Measurements from ENCODE around the gene LHFPL3. TPM values are rescaled to one million over a fixed set of nuclear protein-coding genes. Genes with fewer than 3 reads are reported as not detected.

Gene LHFPL3
- total and polyA plus RNA-seq, 2 experiments from 2014 or later, result 0.24 TPM; not detected in 1

GRCh38 chr7:104883718-104884452 is 555.5 kb downstream of the LHFPL3 start:
- Mint-ChIP-seq H3K36me3 (ENCODE audit: low read depth) (peaks cover 4% of the 10 kb centered on the region; the same call in 1 of the 3 replicates), H3K9me3 (peaks cover 8% of the 10 kb centered on the region), H3K27me3 (ENCODE audit: insufficient read depth, low read depth, poor library complexity) (peaks cover 2% of the 10 kb centered on the region), H3K4me3 (no peak overlapping the region), H3K4me1 (peaks cover 7% of the 10 kb centered on the region; the same call in 2 of the 3 replicates), H3K27ac (peak overlapping the region; percentile 58)
- H3K79me2 ChIP-seq (replicated peaks; ENCODE audit: insufficient read depth), result no peaks in the 10 kb centered on the region
- H4K20me1 ChIP-seq (replicated peaks; ENCODE audit: insufficient read depth), result no peaks in the 10 kb centered on the region
- peak; percentile 100 for ATAC-seq
- no peak overlapping the region for H3K27ac ChIP-seq (ENCODE audit: low read depth)
- no peaks in the 10 kb centered on the region for H3K4me1 ChIP-seq (ENCODE audit: insufficient read depth)
- H3K4me2 ChIP-seq, result peak overlapping the region; percentile 13; the same call in 1 of the 2 replicates
- H2AFZ ChIP-seq, result peak overlapping the region; percentile 90
- H3K27me3 ChIP-seq (ENCODE audit: insufficient read depth), result no peaks in the 10 kb centered on the region
- H3K9me2 ChIP-seq (ENCODE audit: insufficient read depth), result 0 out of 2 replicates have a peak, but pooled peaks cover 4% of the 10 kb centered on the region
- no peak for TF ChIP-seq EZH2phosphoT487 (IDR thresholded peaks at IDR 0.05; ENCODE audit: unreplicated experiment)
- peak; percentile 95 to 96 for TF ChIP-seq CTCF (conservative IDR thresholded peaks at IDR 0.05; ENCODE audit: low read depth in 2 of 2)
- no peak for TF ChIP-seq ZNF331 (CRISPR knock-in tag; IDR thresholded peaks at IDR 0.05; ENCODE audit: low read depth)
- TF ChIP-seq, protein P1, sequence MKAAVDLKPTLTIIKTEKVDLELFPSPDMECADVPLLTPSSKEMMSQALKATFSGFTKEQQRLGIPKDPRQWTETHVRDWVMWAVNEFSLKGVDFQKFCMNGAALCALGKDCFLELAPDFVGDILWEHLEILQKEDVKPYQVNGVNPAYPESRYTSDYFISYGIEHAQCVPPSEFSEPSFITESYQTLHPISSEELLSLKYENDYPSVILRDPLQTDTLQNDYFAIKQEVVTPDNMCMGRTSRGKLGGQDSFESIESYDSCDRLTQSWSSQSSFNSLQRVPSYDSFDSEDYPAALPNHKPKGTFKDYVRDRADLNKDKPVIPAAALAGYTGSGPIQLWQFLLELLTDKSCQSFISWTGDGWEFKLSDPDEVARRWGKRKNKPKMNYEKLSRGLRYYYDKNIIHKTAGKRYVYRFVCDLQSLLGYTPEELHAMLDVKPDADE (IDR thresholded peaks at IDR 0.05), result no peak
- TF ChIP-seq, protein P2, sequence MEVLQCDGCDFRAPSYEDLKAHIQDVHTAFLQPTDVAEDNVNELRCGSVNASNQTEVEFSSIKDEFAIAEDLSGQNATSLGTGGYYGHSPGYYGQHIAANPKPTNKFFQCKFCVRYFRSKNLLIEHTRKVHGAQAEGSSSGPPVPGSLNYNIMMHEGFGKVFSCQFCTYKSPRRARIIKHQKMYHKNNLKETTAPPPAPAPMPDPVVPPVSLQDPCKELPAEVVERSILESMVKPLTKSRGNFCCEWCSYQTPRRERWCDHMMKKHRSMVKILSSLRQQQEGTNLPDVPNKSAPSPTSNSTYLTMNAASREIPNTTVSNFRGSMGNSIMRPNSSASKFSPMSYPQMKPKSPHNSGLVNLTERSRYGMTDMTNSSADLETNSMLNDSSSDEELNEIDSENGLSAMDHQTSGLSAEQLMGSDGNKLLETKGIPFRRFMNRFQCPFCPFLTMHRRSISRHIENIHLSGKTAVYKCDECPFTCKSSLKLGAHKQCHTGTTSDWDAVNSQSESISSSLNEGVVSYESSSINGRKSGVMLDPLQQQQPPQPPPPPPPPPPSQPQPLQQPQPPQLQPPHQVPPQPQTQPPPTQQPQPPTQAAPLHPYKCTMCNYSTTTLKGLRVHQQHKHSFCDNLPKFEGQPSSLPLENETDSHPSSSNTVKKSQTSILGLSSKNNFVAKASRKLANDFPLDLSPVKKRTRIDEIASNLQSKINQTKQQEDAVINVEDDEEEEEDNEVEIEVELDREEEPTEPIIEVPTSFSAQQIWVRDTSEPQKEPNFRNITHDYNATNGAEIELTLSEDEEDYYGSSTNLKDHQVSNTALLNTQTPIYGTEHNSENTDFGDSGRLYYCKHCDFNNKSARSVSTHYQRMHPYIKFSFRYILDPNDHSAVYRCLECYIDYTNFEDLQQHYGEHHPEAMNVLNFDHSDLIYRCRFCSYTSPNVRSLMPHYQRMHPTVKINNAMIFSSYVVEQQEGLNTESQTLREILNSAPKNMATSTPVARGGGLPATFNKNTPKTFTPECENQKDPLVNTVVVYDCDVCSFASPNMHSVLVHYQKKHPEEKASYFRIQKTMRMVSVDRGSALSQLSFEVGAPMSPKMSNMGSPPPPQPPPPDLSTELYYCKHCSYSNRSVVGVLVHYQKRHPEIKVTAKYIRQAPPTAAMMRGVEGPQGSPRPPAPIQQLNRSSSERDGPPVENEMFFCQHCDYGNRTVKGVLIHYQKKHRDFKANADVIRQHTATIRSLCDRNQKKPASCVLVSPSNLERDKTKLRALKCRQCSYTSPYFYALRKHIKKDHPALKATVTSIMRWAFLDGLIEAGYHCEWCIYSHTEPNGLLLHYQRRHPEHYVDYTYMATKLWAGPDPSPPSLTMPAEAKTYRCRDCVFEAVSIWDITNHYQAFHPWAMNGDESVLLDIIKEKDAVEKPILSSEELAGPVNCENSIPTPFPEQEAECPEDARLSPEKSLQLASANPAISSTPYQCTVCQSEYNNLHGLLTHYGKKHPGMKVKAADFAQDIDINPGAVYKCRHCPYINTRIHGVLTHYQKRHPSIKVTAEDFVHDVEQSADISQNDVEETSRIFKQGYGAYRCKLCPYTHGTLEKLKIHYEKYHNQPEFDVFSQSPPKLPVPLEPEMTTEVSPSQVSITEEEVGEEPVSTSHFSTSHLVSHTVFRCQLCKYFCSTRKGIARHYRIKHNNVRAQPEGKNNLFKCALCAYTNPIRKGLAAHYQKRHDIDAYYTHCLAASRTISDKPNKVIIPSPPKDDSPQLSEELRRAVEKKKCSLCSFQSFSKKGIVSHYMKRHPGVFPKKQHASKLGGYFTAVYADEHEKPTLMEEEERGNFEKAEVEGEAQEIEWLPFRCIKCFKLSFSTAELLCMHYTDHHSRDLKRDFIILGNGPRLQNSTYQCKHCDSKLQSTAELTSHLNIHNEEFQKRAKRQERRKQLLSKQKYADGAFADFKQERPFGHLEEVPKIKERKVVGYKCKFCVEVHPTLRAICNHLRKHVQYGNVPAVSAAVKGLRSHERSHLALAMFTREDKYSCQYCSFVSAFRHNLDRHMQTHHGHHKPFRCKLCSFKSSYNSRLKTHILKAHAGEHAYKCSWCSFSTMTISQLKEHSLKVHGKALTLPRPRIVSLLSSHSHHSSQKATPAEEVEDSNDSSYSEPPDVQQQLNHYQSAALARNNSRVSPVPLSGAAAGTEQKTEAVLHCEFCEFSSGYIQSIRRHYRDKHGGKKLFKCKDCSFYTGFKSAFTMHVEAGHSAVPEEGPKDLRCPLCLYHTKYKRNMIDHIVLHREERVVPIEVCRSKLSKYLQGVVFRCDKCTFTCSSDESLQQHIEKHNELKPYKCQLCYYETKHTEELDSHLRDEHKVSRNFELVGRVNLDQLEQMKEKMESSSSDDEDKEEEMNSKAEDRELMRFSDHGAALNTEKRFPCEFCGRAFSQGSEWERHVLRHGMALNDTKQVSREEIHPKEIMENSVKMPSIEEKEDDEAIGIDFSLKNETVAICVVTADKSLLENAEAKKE (CRISPR knock-in tag; IDR thresholded peaks at IDR 0.05), result no peak
- TF ChIP-seq JUNB (IDR thresholded peaks at IDR 0.05; ENCODE audit: unreplicated experiment), result no peak
- H3K36me3 ChIP-seq (ENCODE audit: insufficient read depth), result no peaks in the 10 kb centered on the region
- H3F3A ChIP-seq (replicated peaks; ENCODE audit: low read depth), result no peaks in the 10 kb centered on the region
- no peak overlapping the region for H3K4me3 ChIP-seq
- peak; percentile 87 for DNase-seq (ENCODE audit: low spot score)
